ENCODE measurements around the gene PFKFB4.

PFKFB4 gene

GRCh38 chr3:48584836-48585235 is 28.2 kb upstream of the PFKFB4 start:
- no peak for DNase-seq

GRCh38 chr3:48581621-48582481 is 25.2 kb upstream of the PFKFB4 start:
- DNase-seq, result no peak

- DNase-seq, result no peak
Measured at GRCh38 chr3:48576647-48577046, 20.0 kb upstream of the PFKFB4 start.

- DNase-seq, result no peak
Measured at GRCh38 chr3:48575366-48575765, 18.8 kb upstream of the PFKFB4 start.

GRCh38 chr3:48573973-48574585 is 17.5 kb upstream of the PFKFB4 start:
- no peak for DNase-seq

- DNase-seq, result no peak
Measured at GRCh38 chr3:48572517-48572916, 15.9 kb upstream of the PFKFB4 start.

GRCh38 chr3:48571938-48572337 is 15.3 kb upstream of the PFKFB4 start:
- no peak for DNase-seq

- no peak for DNase-seq
Measured at GRCh38 chr3:48569808-48570450, 13.3 kb upstream of the PFKFB4 start.

- no peak for DNase-seq
Measured at GRCh38 chr3:48569400-48569799, 12.8 kb upstream of the PFKFB4 start.

- DNase-seq, result no peak
Measured at GRCh38 chr3:48568476-48568875, 11.9 kb upstream of the PFKFB4 start.

GRCh38 chr3:48567500-48567899 is 10.9 kb upstream of the PFKFB4 start:
- DNase-seq, result no peak

- no peak for DNase-seq
Measured at GRCh38 chr3:48567090-48567489, 10.5 kb upstream of the PFKFB4 start.

GRCh38 chr3:48566401-48566760 is 9.8 kb upstream of the PFKFB4 start:
- DNase-seq, result no peak

- no peak for DNase-seq
Measured at GRCh38 chr3:48565591-48566400, 9.2 kb upstream of the PFKFB4 start.

GRCh38 chr3:48565186-48565585 is 8.6 kb upstream of the PFKFB4 start:
- no peak for DNase-seq

- no peak for DNase-seq
Measured at GRCh38 chr3:48564667-48565066, 8.1 kb upstream of the PFKFB4 start.

- no peak for DNase-seq
Measured at GRCh38 chr3:48564022-48564421, 7.4 kb upstream of the PFKFB4 start.

- no peak for DNase-seq
Measured at GRCh38 chr3:48563382-48563918, 6.8 kb upstream of the PFKFB4 start, which contains the start of gene UCN2. TSS of gene UCN2 (minus strand) at chr3:48563781. CDS start at chr3:48563124, 657 bp downstream.

- DNase-seq, result no peak
Measured at GRCh38 chr3:48562367-48563095, 5.9 kb upstream of the PFKFB4 start.

- DNase-seq, result no peak
Measured at GRCh38 chr3:48561045-48561736, 4.6 kb upstream of the PFKFB4 start.

- no peak for DNase-seq
Measured at GRCh38 chr3:48560648-48561018, 4.0 kb upstream of the PFKFB4 start.

Data from activated T-cell treated with anti-CD3 and anti-CD28 coated beads for 4 hours (primary cell).